GM12878 (cell line): ENCODE measurements around the gene ACTG1. TPM values are rescaled to one million over a fixed set of nuclear protein-coding genes. Genes with fewer than 3 reads are reported as not detected.
A peak's percentile ranks its signal among the peaks of the same experiment; 100 is the strongest.

Experiments
- ATAC-seq: fragments of 200-7000 bp; cut with Tn5 transposase; 3 replicates; pipeline ENCODE4 v1.9.1; 2020; ENCODE audit warnings: mild to moderate bottlenecking, moderate library complexity
- BruUV-seq: library from RNA; stranded (reverse); fragments of 400-500 nt; replicated peaks from 2 replicates; lab custom pipeline; 2021; lab: Mats Ljungman, UMichigan
- CTCF ChIA-PET: fragments of 300-600 bp; sonication (Branson Sonifier 250); formaldehyde crosslinking; extraction: SDS; loops from one replicate; lab custom pipeline; 2021; ENCODE audit warnings: inconsistent platforms; lab: Yijun Ruan, JAX
- POLR2A ChIA-PET: fragments of 350-600 bp; formaldehyde crosslinking; extraction: SDS; loops from one replicate; lab custom pipeline; 2021; ENCODE audit warnings: inconsistent platforms; lab: Charles Lee
- RAD21 ChIA-PET: fragments of 300-600 bp; sonication (Branson Sonifier 250); formaldehyde crosslinking; loops from one replicate; lab custom pipeline; 2023; ENCODE audit warnings: antibody characterized with exemption; ENCODE audit not compliant: unreplicated experiment; lab: Charles Lee
- SMC1A ChIA-PET: fragments of 300-600 bp; sonication (Branson Sonifier 250); formaldehyde crosslinking; loops from one replicate; lab custom pipeline; 2023; ENCODE audit not compliant: unreplicated experiment, uncharacterized antibody; lab: Charles Lee
- DNase-seq: peaks from one replicate; pipeline ENCODE4 v3.0.0-alpha.2; 2011; ENCODE audit warnings: low read depth, low spot score
- FAIRE-seq: peaks from 3 replicates; lab custom pipeline; 2011; peaks lifted over from hg19 to GRCh38; lab: Jason Lieb, UNC
- H2AFZ ChIP-seq: 2 replicates; pipeline ENCODE4 v1.6.0; 2011; ENCODE audit warnings: low read depth, low read length, control low read depth; ENCODE audit not compliant: control insufficient read depth
- H3K27ac ChIP-seq: 2 replicates; pipeline ENCODE4 v1.5.1; 2011; ENCODE audit warnings: control low read depth; ENCODE audit not compliant: control insufficient read depth, insufficient read depth
- H3K27me3 ChIP-seq, 2 experiments: replicated peaks in 1 of 2; 2 replicates each; pipeline versions ENCODE4 v1.6.0 to v1.6.1; 2011; ENCODE audit warnings: low read length in 1 of 2; ENCODE audit not compliant: control insufficient read depth in 2 of 2, insufficient read depth in 2 of 2
- H3K36me3 ChIP-seq, 2 experiments: 2 replicates each; pipeline ENCODE4 v1.5.1; 2011; ENCODE audit warnings: low read length in 1 of 2; ENCODE audit not compliant: control insufficient read depth in 2 of 2, insufficient read depth in 2 of 2
- H3K4me1 ChIP-seq: 2 replicates; pipeline ENCODE4 v1.6.1; 2011; ENCODE audit warnings: mild to moderate bottlenecking, low read length, moderate library complexity, mixed read lengths; ENCODE audit not compliant: control insufficient read depth, insufficient read depth
- H3K4me2 ChIP-seq: 2 replicates; pipeline ENCODE4 v1.6.0; 2011; ENCODE audit warnings: control low read depth; ENCODE audit not compliant: control insufficient read depth, insufficient read depth
- H3K4me3 ChIP-seq: fragments of 200-600 bp; sonication (generic); 2 replicates; pipeline ENCODE4 v1.5.1; 2016
- H3K79me2 ChIP-seq: 2 replicates; pipeline ENCODE4 v1.6.0; 2011; ENCODE audit warnings: low read length; ENCODE audit not compliant: control insufficient read depth, insufficient read depth
- H3K9ac ChIP-seq: 2 replicates; pipeline ENCODE4 v1.8.0; 2011; ENCODE audit warnings: low read length, control low read depth, mixed read lengths; ENCODE audit not compliant: control insufficient read depth, insufficient read depth
- H3K9me3 ChIP-seq: replicated peaks from 3 replicates; pipeline ENCODE4 v1.5.1; 2011; ENCODE audit warnings: mild to moderate bottlenecking, low read length; ENCODE audit not compliant: control insufficient read depth, insufficient read depth
- H4K20me1 ChIP-seq: 2 replicates; pipeline ENCODE4 v1.6.0; 2011; ENCODE audit not compliant: control insufficient read depth, insufficient read depth
- CBFB ChIP-seq: IDR thresholded peaks from 2 replicates; pipeline ENCODE4 v1.6.1; 2016; ENCODE audit warnings: antibody characterized with exemption, low read depth
- CHD2 ChIP-seq: IDR thresholded peaks from 2 replicates; pipeline ENCODE4 v1.6.1; 2011; ENCODE audit warnings: low read depth, low read length, improper control_type of control experiment, borderline replicate concordance
- IKZF1 ChIP-seq: fragments of 450-650 bp; conservative IDR thresholded peaks from 2 replicates; pipeline ENCODE4 v1.6.1; 2017; ENCODE audit warnings: antibody characterized with exemption, mild to moderate bottlenecking
- LARP7 ChIP-seq: fragments of 450-650 bp; IDR thresholded peaks from 2 replicates; pipeline ENCODE4 v1.6.1; 2017; ENCODE audit warnings: mild to moderate bottlenecking
- MTA2 ChIP-seq: fragments of 450-650 bp; IDR thresholded peaks from 2 replicates; pipeline ENCODE4 v1.6.1; 2016; ENCODE audit warnings: low read depth, mild to moderate bottlenecking, moderate library complexity
- MYC ChIP-seq: IDR thresholded peaks from 2 replicates; pipeline ENCODE4 v1.6.1; 2011; ENCODE audit warnings: mild to moderate bottlenecking, low read length, moderate library complexity, inconsistent platforms; ENCODE audit not compliant: insufficient read depth, insufficient replicate concordance, insufficient read length, severe bottlenecking
- PAX5 ChIP-seq: IDR thresholded peaks from 2 replicates; pipeline ENCODE4 v1.6.1; 2011; ENCODE audit warnings: low read depth, low read length, borderline replicate concordance
- SP1 ChIP-seq: IDR thresholded peaks from one replicate; pipeline ENCODE4 v1.6.1; 2011; ENCODE audit warnings: low read depth, low read length
- STAT1 ChIP-seq: fragments of 450-650 bp; conservative IDR thresholded peaks from 2 replicates; pipeline ENCODE4 v1.6.1; 2014; ENCODE audit warnings: antibody characterized with exemption, mild to moderate bottlenecking
- ZNF24 ChIP-seq: fragments of 450-650 bp; IDR thresholded peaks from 2 replicates; pipeline ENCODE4 v1.6.1; 2017; ENCODE audit warnings: antibody characterized with exemption, mild to moderate bottlenecking
- WGBS: methylation state at CpG from one replicate; pipeline ENCODE4 v1.1.6; 2016; ENCODE audit warnings: low lambda C conversion rate; ENCODE audit not compliant: insufficient replicate concordance, insufficient coverage; ENCODE audit errors: missing lambda C conversion rate; 5-methylcytosine and 5-hydroxymethylcytosine counted together
- in situ Hi-C: fragments of 300-500 bp; cut with MboI; formaldehyde crosslinking; loops from 9 replicates; pipeline ENCODE4 v1.14.3; 2018; ENCODE audit warnings: mixed read lengths
- intact Hi-C: fragments of 100-400 bp; cut with micrococcal nuclease; formaldehyde crosslinking; loops from one replicate; pipeline ENCODE4 v1.14.2; 2022; ENCODE audit not compliant: unreplicated experiment
- polyA plus RNA-seq, 11 experiments: library from polyadenylated mRNA; depleted of rRNA in 4 of 11; unstranded in 6 of 11; stranded (reverse) in 5 of 11; fragments of >200 nt; fragmentation: Nextera tagmentation in 4 of 11; fragmentation: Illumina TruSeq in 1 of 11; extraction: Ambion mirVana in 4 of 11; extraction: Trizol in 1 of 11; gene quantifications; 1 replicate in 1 of 11; 2 replicates in 10 of 11; pipeline versions ENCODE4 v1.2.1 to v1.2.3, GENCODE V29; 2011 to 2016; ENCODE audit warnings: inconsistent platforms in 2 of 11, missing spikeins in 2 of 11, low read depth in 1 of 11
- total RNA-seq, 4 experiments: library from RNA; depleted of rRNA in 3 of 4; stranded (reverse); fragments of >200 nt in 3 of 4; fragmentation: Illumina TruSeq in 1 of 4; extraction: Trizol in 1 of 4; gene quantifications; 2 replicates each; pipeline versions ENCODE4 v1.2.1 to v1.2.3, GENCODE V29; 2013 to 2021
- TF ChIP-seq, protein P1 (sequence below): fragments of 450-650 bp; IDR thresholded peaks from 2 replicates; pipeline ENCODE4 v1.6.1; 2014; ENCODE audit warnings: mild to moderate bottlenecking
- TF ChIP-seq, protein P2 (sequence below): IDR thresholded peaks from 2 replicates; pipeline ENCODE4 v1.6.1; 2012; ENCODE audit warnings: mild to moderate bottlenecking, low read depth, low read length
- TF ChIP-seq, protein P3 (sequence below): fragments of 450-650 bp; IDR thresholded peaks from 2 replicates; pipeline ENCODE4 v1.6.1; 2016; ENCODE audit warnings: mild to moderate bottlenecking
- TF ChIP-seq, protein P4 (sequence below): IDR thresholded peaks from 2 replicates; pipeline ENCODE4 v1.6.1; 2011; ENCODE audit warnings: mild to moderate bottlenecking, low read depth, low read length, moderate library complexity; ENCODE audit not compliant: insufficient replicate concordance

Gene ACTG1
- total and polyA plus RNA-seq, 10 of the 15 experiments (the other 5 are each of a cell fraction or from before 2014, with no cell fraction given), result 810 to 6,105 (median 3,650) TPM

DNA sequence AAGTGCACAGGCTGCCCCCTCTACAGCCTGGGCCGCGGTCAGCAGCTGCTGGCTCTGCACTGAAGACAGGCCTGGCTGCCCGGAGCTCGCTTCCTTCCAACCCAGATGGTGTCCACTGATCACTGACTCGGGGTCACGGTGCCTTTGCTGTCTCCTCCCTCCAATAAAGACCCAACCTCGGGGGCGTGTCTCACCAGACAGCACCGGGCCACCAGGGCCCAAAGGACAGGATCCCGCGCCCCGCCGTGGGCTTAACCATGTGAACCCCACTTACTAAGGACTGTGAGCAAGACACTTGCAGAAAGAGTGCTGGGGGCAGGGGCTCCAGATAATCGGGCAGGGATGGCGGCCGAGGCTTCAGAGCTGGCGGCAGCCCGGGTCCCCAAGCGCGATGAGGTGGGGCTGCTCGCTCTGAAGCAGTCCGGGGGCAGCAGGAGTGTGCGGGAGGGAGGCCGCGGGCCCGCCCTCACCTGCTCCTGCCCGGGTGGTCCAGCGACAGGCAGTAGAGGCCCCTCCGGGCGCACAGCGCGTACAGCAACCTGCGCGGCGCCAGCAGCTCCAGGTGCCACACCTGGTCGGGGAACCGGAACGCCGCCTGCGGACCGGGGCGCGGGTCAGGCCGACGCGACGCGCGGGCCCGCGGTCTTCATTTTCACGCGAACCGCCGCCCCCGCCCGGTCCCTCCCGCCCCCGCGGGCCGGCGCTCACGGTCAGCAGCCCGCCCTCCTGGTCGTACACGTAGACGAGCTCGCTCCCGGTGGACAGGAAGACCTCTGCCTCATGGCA lies 39.1 kb upstream of the ACTG1 start (continued):
- TF ChIP-seq MYC (peak; percentile 50), IKZF1 (no peak), ZNF24 (no peak), CHD2 (no peak), STAT1 (no peak), LARP7 (0 out of 2 replicates have a peak, but pooled peaks have one; percentile 15), CBFB (no peak), PAX5 (no peak), MTA2 (no peak)
- TF ChIP-seq, protein P1, sequence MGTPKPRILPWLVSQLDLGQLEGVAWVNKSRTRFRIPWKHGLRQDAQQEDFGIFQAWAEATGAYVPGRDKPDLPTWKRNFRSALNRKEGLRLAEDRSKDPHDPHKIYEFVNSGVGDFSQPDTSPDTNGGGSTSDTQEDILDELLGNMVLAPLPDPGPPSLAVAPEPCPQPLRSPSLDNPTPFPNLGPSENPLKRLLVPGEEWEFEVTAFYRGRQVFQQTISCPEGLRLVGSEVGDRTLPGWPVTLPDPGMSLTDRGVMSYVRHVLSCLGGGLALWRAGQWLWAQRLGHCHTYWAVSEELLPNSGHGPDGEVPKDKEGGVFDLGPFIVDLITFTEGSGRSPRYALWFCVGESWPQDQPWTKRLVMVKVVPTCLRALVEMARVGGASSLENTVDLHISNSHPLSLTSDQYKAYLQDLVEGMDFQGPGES, result no peak

DNA sequence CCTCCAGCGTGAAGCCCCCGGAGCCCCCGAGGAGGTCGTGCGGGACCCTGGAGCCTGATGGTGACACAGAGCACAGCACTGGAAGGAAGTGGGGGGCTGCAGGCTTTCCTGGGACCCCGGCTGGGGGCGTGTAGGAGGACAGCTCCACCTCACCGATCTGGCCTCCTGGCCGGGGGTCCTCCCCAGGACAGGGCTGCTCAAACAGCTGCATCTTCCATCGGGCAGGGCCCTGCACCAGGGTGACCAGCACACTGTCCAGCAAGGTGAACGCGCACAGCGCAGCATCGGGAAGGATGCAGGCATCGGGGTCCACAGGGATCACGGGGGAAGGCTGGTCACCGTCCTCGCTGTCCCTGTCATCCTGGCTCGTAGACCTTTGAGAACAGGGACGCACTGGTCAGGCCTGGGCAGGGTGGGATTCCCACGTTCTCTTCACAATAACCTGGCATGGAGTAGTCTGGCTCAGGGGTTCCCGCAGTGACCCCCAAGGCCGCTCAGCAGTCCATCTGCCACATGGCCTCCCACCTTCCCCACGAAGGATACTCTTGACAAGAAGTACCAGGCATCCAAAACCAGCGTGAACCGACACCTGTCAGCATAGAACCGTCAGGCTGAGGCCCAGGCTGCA lies 38.3 kb upstream of the ACTG1 start:
- no peak for FAIRE-seq
- POLR2A ChIA-PET, result interaction anchor here (0.8 to 3.0 kb wide), 3 partner anchors 11 to 133 kb away, joined by 3 to 34 read pairs (median 3); partner anchors contain the start of genes ARL16 and HGS
- TF ChIP-seq, protein P2, sequence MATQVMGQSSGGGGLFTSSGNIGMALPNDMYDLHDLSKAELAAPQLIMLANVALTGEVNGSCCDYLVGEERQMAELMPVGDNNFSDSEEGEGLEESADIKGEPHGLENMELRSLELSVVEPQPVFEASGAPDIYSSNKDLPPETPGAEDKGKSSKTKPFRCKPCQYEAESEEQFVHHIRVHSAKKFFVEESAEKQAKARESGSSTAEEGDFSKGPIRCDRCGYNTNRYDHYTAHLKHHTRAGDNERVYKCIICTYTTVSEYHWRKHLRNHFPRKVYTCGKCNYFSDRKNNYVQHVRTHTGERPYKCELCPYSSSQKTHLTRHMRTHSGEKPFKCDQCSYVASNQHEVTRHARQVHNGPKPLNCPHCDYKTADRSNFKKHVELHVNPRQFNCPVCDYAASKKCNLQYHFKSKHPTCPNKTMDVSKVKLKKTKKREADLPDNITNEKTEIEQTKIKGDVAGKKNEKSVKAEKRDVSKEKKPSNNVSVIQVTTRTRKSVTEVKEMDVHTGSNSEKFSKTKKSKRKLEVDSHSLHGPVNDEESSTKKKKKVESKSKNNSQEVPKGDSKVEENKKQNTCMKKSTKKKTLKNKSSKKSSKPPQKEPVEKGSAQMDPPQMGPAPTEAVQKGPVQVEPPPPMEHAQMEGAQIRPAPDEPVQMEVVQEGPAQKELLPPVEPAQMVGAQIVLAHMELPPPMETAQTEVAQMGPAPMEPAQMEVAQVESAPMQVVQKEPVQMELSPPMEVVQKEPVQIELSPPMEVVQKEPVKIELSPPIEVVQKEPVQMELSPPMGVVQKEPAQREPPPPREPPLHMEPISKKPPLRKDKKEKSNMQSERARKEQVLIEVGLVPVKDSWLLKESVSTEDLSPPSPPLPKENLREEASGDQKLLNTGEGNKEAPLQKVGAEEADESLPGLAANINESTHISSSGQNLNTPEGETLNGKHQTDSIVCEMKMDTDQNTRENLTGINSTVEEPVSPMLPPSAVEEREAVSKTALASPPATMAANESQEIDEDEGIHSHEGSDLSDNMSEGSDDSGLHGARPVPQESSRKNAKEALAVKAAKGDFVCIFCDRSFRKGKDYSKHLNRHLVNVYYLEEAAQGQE, result no peak
- no peak for TF ChIP-seq SP1
- TF ChIP-seq, protein P3, sequence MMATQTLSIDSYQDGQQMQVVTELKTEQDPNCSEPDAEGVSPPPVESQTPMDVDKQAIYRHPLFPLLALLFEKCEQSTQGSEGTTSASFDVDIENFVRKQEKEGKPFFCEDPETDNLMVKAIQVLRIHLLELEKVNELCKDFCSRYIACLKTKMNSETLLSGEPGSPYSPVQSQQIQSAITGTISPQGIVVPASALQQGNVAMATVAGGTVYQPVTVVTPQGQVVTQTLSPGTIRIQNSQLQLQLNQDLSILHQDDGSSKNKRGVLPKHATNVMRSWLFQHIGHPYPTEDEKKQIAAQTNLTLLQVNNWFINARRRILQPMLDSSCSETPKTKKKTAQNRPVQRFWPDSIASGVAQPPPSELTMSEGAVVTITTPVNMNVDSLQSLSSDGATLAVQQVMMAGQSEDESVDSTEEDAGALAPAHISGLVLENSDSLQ, result 0 out of 2 replicates have a peak, but pooled peaks have one; percentile 9
- TF ChIP-seq, protein P4, sequence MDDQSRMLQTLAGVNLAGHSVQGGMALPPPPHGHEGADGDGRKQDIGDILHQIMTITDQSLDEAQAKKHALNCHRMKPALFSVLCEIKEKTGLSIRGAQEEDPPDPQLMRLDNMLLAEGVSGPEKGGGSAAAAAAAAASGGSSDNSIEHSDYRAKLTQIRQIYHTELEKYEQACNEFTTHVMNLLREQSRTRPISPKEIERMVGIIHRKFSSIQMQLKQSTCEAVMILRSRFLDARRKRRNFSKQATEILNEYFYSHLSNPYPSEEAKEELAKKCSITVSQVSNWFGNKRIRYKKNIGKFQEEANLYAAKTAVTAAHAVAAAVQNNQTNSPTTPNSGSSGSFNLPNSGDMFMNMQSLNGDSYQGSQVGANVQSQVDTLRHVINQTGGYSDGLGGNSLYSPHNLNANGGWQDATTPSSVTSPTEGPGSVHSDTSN, result no peak

More for the DNA sequence above, 38.3 kb upstream of the ACTG1 start:
- in situ Hi-C loops, result no loop called here
- no peak for ATAC-seq
- H3K27ac ChIP-seq, result no peak overlapping the region; the same call in 1 of the 2 replicates
- ChIA-PET CTCF (interaction anchor here (2.0 kb wide), 1 partner anchor 50 kb away, joined by 13 read pairs; no protein-coding TSS in a partner anchor), RAD21 (interaction anchor here (0.9 to 2.9 kb wide), 3 partner anchors 32 to 312 kb away, joined by 3 to 17 read pairs (median 3); partner anchors contain the start of genes NDUFAF8 and TEPSIN), SMC1A (interaction anchor here (1.1 kb wide), 2 partner anchors 32 to 50 kb away, joined by 3 read pairs; no protein-coding TSS in a partner anchor)
- no peak for DNase-seq
- peaks cover 14% of the 10 kb centered on the region for H3K4me1 ChIP-seq
- 77% methylated on average over 27 of the region's 27 CpGs for WGBS
- H2AFZ ChIP-seq, result no peak overlapping the region
- peaks cover 11 to 22% of the 10 kb centered on the region in 2 experiments; a peak in 3 of 4 replicates for H3K36me3 ChIP-seq
- no peaks in the 10 kb centered on the region for H3K27me3 ChIP-seq
- peak overlapping the region; percentile 74 for H3K9ac ChIP-seq
- TSS peak; percentile 30 for BruUV-seq
- peak overlapping the region; percentile 88 for H3K4me2 ChIP-seq
- intact Hi-C loops, result no loop called here
- H3K4me3 ChIP-seq, result peak overlapping the region; percentile 93
- no peaks in the 10 kb centered on the region for H3K9me3 ChIP-seq
- H4K20me1 ChIP-seq, result no peaks in the 10 kb centered on the region
- peaks cover 24% of the 10 kb centered on the region for H3K79me2 ChIP-seq
